ENCODE measurements around the gene AFF3. TPM values are rescaled to one million over a fixed set of nuclear protein-coding genes. Genes with fewer than 3 reads are reported as not detected.

AFF3 gene
- polyA plus RNA-seq, 1 donor (not counting 4 experiments of a cell fraction or from before 2014, with no cell fraction given) = not detected

DNA sequence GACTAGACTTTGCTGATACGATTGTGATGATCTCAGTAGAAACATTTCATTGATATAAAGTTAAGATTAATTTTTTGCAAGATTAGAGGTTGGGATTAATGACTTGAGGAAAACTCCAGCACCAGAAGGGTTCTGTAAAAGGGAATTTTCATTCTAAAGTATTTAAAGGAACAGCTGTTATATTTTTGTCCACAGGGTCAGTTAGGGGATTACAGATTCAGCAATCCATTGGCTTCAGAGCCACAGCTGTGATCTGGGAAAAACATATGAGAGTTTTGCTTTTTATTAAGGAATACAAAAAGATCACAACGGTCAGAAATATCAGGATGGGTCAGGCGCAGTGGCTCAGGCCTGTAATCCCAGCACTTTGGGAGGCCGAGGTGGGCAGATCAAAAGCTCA lies 633.0 kb downstream of the AFF3 start:
- DNase-seq (ENCODE audit: low read depth, low spot score) (no peak), FAIRE-seq (no peak)
- no peak overlapping the region for H2AFZ ChIP-seq (ENCODE audit: control insufficient read depth, low read length)
- TF ChIP-seq, protein P1, sequence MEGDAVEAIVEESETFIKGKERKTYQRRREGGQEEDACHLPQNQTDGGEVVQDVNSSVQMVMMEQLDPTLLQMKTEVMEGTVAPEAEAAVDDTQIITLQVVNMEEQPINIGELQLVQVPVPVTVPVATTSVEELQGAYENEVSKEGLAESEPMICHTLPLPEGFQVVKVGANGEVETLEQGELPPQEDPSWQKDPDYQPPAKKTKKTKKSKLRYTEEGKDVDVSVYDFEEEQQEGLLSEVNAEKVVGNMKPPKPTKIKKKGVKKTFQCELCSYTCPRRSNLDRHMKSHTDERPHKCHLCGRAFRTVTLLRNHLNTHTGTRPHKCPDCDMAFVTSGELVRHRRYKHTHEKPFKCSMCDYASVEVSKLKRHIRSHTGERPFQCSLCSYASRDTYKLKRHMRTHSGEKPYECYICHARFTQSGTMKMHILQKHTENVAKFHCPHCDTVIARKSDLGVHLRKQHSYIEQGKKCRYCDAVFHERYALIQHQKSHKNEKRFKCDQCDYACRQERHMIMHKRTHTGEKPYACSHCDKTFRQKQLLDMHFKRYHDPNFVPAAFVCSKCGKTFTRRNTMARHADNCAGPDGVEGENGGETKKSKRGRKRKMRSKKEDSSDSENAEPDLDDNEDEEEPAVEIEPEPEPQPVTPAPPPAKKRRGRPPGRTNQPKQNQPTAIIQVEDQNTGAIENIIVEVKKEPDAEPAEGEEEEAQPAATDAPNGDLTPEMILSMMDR (optimal IDR thresholded peaks at IDR 0.05 in 1 of 3, IDR thresholded peaks at IDR 0.05 in 1 of 3, conservative IDR thresholded peaks at IDR 0.05 in 1 of 3; ENCODE audit: extremely low read depth in 1 of 3, insufficient read depth in 2 of 3, low read length in 3 of 3) = no peak
- no peak for TF ChIP-seq EZH2 (IDR thresholded peaks at IDR 0.05; ENCODE audit: low read length)
- H3K9ac ChIP-seq (ENCODE audit: control insufficient read depth, extremely low read depth, insufficient read depth, low read length) = no peak overlapping the region
- no peaks in the 10 kb centered on the region for H4K20me1 ChIP-seq (ENCODE audit: control insufficient read depth, extremely low read depth, insufficient read depth, low read length)
- no peaks in the 10 kb centered on the region for H3K9me3 ChIP-seq (ENCODE audit: control insufficient read depth, low read depth, low read length)
- no peak overlapping the region for H3K4me2 ChIP-seq (ENCODE audit: control insufficient read depth, extremely low read depth, insufficient read depth, low read depth, low read length)
- no peaks in the 10 kb centered on the region for H3K79me2 ChIP-seq (ENCODE audit: control insufficient read depth, insufficient read depth, low read length)
- H3K9me1 ChIP-seq (ENCODE audit: control insufficient read depth, extremely low read depth, insufficient read depth, low read length) = no peaks in the 10 kb centered on the region
- dilution Hi-C loops (cut with MboI; ENCODE audit: extremely low pct_ligation_motif_present, low sequenced_read_pairs) = no loop called here
- H3K4me1 ChIP-seq (ENCODE audit: control insufficient read depth, extremely low read depth, insufficient read depth, low read length) = peaks cover 6% of the 10 kb centered on the region
- H3K36me3 ChIP-seq (ENCODE audit: control insufficient read depth in 2 of 2, extremely low read depth in 1 of 2, insufficient read depth in 2 of 2, low read length in 2 of 2) = no peaks in the 10 kb centered on the region
- H3K27ac ChIP-seq (ENCODE audit: control insufficient read depth, insufficient read depth, low read length) = no peak overlapping the region
- no peak overlapping the region for H3K4me3 ChIP-seq (ENCODE audit: control insufficient read depth in 2 of 3, extremely low read depth in 1 of 3, insufficient read depth in 2 of 3, low read depth in 1 of 3, low read length in 3 of 3)
- H3K27me3 ChIP-seq (ENCODE audit: control insufficient read depth, extremely low read depth, insufficient read depth, low read length) = no peaks in the 10 kb centered on the region

DNA sequence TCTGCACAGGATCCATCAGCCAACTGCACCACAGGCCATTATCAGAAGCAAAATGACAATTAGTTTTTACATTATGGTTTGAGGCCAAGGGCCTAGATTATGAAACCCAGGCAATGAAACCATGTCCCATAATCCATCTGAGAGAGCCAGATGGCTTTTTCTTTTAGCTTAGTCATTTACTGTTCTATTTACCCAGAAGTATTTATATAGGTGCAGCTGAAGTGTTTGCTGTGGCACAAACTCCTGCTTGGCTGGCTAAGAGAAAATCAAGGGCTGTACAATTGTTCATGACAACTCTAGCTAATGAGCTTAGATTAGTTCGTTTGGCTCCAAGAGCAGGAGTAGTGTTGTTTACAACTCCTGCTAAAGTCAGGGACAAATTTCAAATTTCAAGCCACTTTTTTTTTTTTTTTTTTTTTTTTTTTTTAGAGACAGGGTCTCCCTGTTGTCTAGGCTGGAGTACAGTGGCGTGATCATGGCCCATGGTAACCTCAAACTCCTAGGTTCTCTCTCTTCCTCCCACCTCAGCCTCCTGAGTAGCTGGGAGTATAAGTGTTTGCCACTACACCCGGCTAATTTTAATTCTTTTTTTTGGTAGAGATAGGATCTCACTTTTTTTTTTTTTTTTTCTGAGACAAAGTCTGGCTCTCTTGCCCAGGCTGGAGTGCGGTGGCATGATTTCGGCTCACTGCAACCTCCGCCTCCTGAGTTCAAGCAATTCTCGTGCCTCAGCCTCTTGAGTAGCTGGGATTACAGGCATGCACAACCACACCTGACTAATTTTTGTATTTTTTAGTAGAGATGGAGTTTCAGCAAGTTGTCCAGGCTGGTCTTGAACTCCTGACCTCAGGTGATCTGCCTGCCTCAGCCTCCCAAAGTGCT lies 634.2 kb downstream of the AFF3 start:
- Histone ChIP-seq H3K27me3 (ENCODE audit: control insufficient read depth, extremely low read depth, insufficient read depth, low read length) (no peaks in the 10 kb centered on the region), H4K20me1 (ENCODE audit: control insufficient read depth, extremely low read depth, insufficient read depth, low read length) (no peaks in the 10 kb centered on the region), H3K9me3 (ENCODE audit: control insufficient read depth, low read depth, low read length) (no peaks in the 10 kb centered on the region), H3K4me3 (ENCODE audit: control insufficient read depth in 2 of 3, extremely low read depth in 1 of 3, insufficient read depth in 2 of 3, low read depth in 1 of 3, low read length in 3 of 3) (no peak overlapping the region), H3K4me2 (ENCODE audit: control insufficient read depth, extremely low read depth, insufficient read depth, low read depth, low read length) (no peak overlapping the region), H2AFZ (ENCODE audit: control insufficient read depth, low read length) (no peak overlapping the region), H3K79me2 (ENCODE audit: control insufficient read depth, insufficient read depth, low read length) (no peaks in the 10 kb centered on the region), H3K9me1 (ENCODE audit: control insufficient read depth, extremely low read depth, insufficient read depth, low read length) (no peaks in the 10 kb centered on the region), H3K27ac (ENCODE audit: control insufficient read depth, insufficient read depth, low read length) (no peak overlapping the region), H3K36me3 (ENCODE audit: control insufficient read depth in 2 of 2, extremely low read depth in 1 of 2, insufficient read depth in 2 of 2, low read length in 2 of 2) (no peaks in the 10 kb centered on the region), H3K4me1 (ENCODE audit: control insufficient read depth, extremely low read depth, insufficient read depth, low read length) (peaks cover 14% of the 10 kb centered on the region), H3K9ac (ENCODE audit: control insufficient read depth, extremely low read depth, insufficient read depth, low read length) (no peak overlapping the region)
- dilution Hi-C loops (cut with MboI; ENCODE audit: extremely low pct_ligation_motif_present, low sequenced_read_pairs) = no loop called here
- FAIRE-seq (no peak), DNase-seq (ENCODE audit: low read depth, low spot score) (no peak)
- TF ChIP-seq, protein P1 (optimal IDR thresholded peaks at IDR 0.05 in 1 of 3, IDR thresholded peaks at IDR 0.05 in 1 of 3, conservative IDR thresholded peaks at IDR 0.05 in 1 of 3; ENCODE audit: extremely low read depth in 1 of 3, insufficient read depth in 2 of 3, low read length in 3 of 3) = no peak
- TF ChIP-seq EZH2 (IDR thresholded peaks at IDR 0.05; ENCODE audit: low read length) = no peak

All from keratinocyte (primary cell).